ENCODE results near the gene PCDH9.

GRCh38 chr13:66492479-66492878 is 737.7 kb downstream of the PCDH9 start:
- TF ChIP-seq CTCF (IDR thresholded peaks at IDR 0.05) (no peak), POLR2A (IDR thresholded peaks at IDR 0.05) (no peak), POLR2AphosphoS5 (IDR thresholded peaks at IDR 0.05) (no peak), EP300 (IDR thresholded peaks at IDR 0.05) (no peak)
